Thyroid gland (tissue), 4 donors: ENCODE measurements around the gene LAMTOR4. TPM values are rescaled to one million over a fixed set of nuclear protein-coding genes. Genes with fewer than 3 reads are reported as not detected.
A peak's percentile ranks its signal among the peaks of the same experiment; 100 is the strongest.

Experiments used
- DNase-seq, 2 donors: peaks; one replicate each; pipeline ENCODE4 v3.0.0-alpha.2; 2019
- H3K27ac ChIP-seq, 3 donors: fragments of 200-600 bp; sonication (generic); 1 replicate in 2 of 3; 2 replicates in 1 of 3; pipeline ENCODE4 v1.5.1; 2016 to 2019; ENCODE audit warnings: mild to moderate bottlenecking in 1 of 3, moderate library complexity in 1 of 3
- H3K27me3 ChIP-seq: fragments of 200-600 bp; sonication (generic); one replicate; pipeline ENCODE4 v1.5.1; 2019
- H3K36me3 ChIP-seq, 2 donors: fragments of 200-600 bp; sonication (generic); one replicate each; pipeline ENCODE4 v1.5.1; 2016 to 2019
- H3K4me1 ChIP-seq, 2 donors: fragments of 200-600 bp; sonication (generic); one replicate each; pipeline ENCODE4 v1.5.1; 2017 to 2019
- H3K4me3 ChIP-seq, 3 donors: fragments of 200-600 bp; sonication (generic); replicated peaks in 1 of 3; 1 replicate in 2 of 3; 2 replicates in 1 of 3; pipeline ENCODE4 v1.5.1; 2016; ENCODE audit warnings: mild to moderate bottlenecking in 1 of 3
- H3K9me3 ChIP-seq: fragments of 200-600 bp; sonication (generic); one replicate; pipeline ENCODE4 v1.5.1; 2017
- CTCF ChIP-seq, 6 experiments: fragments of 200-600 bp in 3 of 6; fragments of 450-650 bp in 3 of 6; sonication (generic) in 3 of 6; IDR thresholded peaks; one replicate each; pipeline ENCODE4 v1.5.1; 2016 to 2019; ENCODE audit warnings: antibody characterized with exemption in 6 of 6, mild to moderate bottlenecking in 2 of 6, inconsistent platforms in 1 of 6, moderate library complexity in 1 of 6
- POLR2A ChIP-seq, 2 donors: fragments of 450-650 bp; IDR thresholded peaks; one replicate each; pipeline ENCODE4 v1.6.1; 2017; ENCODE audit warnings: antibody characterized with exemption in 2 of 2, mild to moderate bottlenecking in 2 of 2, moderate library complexity in 1 of 2
- WGBS, 2 donors: methylation state at CpG; one replicate each; pipeline ENCODE4 v1.1.5; 2017; 5-methylcytosine and 5-hydroxymethylcytosine counted together
- intact Hi-C: fragments of 100-400 bp; cut with DNase I; formaldehyde crosslinking; loops from one replicate; pipeline ENCODE4 v1.15.1; 2023
- total RNA-seq, 4 donors: library from RNA; depleted of rRNA; stranded (reverse); fragments of >200 nt; gene quantifications; one replicate each; pipeline ENCODE4 v1.2.3, GENCODE V29; 2016

Gene LAMTOR4
- total RNA-seq, 4 donors from 2014 or later, result 69.7 to 264 (median 204) TPM

- intact Hi-C loops, result no loop called here
Observed at GRCh38 chr7:100157334-100158228, 8.9 kb downstream of the LAMTOR4 start.

GRCh38 chr7:100158229-100159098 lies 9.7 kb downstream of the LAMTOR4 start, which contains the start of gene TRAPPC14:
TRAPPC14 (minus strand) TSS chr7:100158723; CDS start chr7:100158499, 224 bp downstream.
- Histone ChIP-seq H3K27me3 (no peaks in the 10 kb centered on the region), H3K4me3 (peak within 1 kb of the TSS; percentile 77 to 97 (median 92)), H3K4me1 (peaks cover 13% of the 10 kb centered on the region in 2 donors), H3K27ac (peak within 1 kb of the TSS; percentile 63 to 69 (median 67)), H3K36me3 (peaks cover 0 to 8% of the 10 kb centered on the region in 2 donors), H3K9me3 (no peaks in the 10 kb centered on the region)
- DNase-seq, result peak; percentile 96
- intact Hi-C loops, result no loop called here
- TF ChIP-seq CTCF (IDR thresholded peaks at IDR 0.05) (no peak), POLR2A (IDR thresholded peaks at IDR 0.05) (peak in 1 of 2 donors; percentile 74)
- WGBS, 2 donors, result 2 to 3% methylated on average over 17 to 48 of the region's 87 CpGs

More at GRCh38 chr7:100157334-100158228, 8.9 kb downstream of the LAMTOR4 start:
- H3K27me3 ChIP-seq, result no peaks in the 10 kb centered on the region
- TF ChIP-seq POLR2A (IDR thresholded peaks at IDR 0.05) (no peak), CTCF (IDR thresholded peaks at IDR 0.05) (no peak)
- no peaks in the 10 kb centered on the region for H3K9me3 ChIP-seq
- DNase-seq, result peak; percentile 49 to 51
- peak overlapping the region; percentile 77 to 97 (median 92) for H3K4me3 ChIP-seq
- 14 to 24% methylated on average over 19 to 28 of the region's 32 CpGs for WGBS, 2 donors
- H3K4me1 ChIP-seq, result peaks cover 13% of the 10 kb centered on the region in 2 donors
- peaks cover 0 to 8% of the 10 kb centered on the region in 2 donors for H3K36me3 ChIP-seq
- H3K27ac ChIP-seq, result peak overlapping the region; percentile 63 to 69 (median 67)

GRCh38 chr7:100159099-100159623 lies 10.4 kb downstream of the LAMTOR4 start:
- Histone ChIP-seq H3K27ac (peak overlapping the region; percentile 63 to 69 (median 67)), H3K9me3 (no peaks in the 10 kb centered on the region), H3K36me3 (peaks cover 0 to 5% of the 10 kb centered on the region in 2 donors), H3K4me1 (peaks cover 13% of the 10 kb centered on the region in 2 donors), H3K4me3 (peak overlapping the region; percentile 77 to 97 (median 92)), H3K27me3 (no peaks in the 10 kb centered on the region)
- no peak for TF ChIP-seq CTCF (IDR thresholded peaks at IDR 0.05)
- no peak for TF ChIP-seq POLR2A (IDR thresholded peaks at IDR 0.05)
- WGBS, 2 donors, result 69 to 70% methylated on average over 7 of the region's 7 CpGs
- intact Hi-C loops, result no loop called here
- DNase-seq, result no peak

- no peak for DNase-seq
- Histone ChIP-seq H3K4me1 (peaks cover 13% of the 10 kb centered on the region in 2 donors), H3K9me3 (no peaks in the 10 kb centered on the region), H3K27me3 (no peaks in the 10 kb centered on the region), H3K4me3 (no peak overlapping the region), H3K36me3 (peaks cover 0 to under 1% of the 10 kb centered on the region in 2 donors), H3K27ac (no peak overlapping the region)
- intact Hi-C loops, result no loop called here
- 91 to 95% methylated on average over 13 to 17 of the region's 18 CpGs for WGBS, 2 donors
- TF ChIP-seq CTCF (IDR thresholded peaks at IDR 0.05) (no peak), POLR2A (IDR thresholded peaks at IDR 0.05) (no peak)
Observed at GRCh38 chr7:100160067-100160466, 11.3 kb downstream of the LAMTOR4 start.
